Ecto neural progenitor cell (in vitro differentiated cells): ENCODE measurements around the gene DISC1.
A peak's percentile ranks its signal among the peaks of the same experiment; 100 is the strongest.

Experiments
- DNase-seq: peaks from one replicate; pipeline ENCODE4 v3.0.0-alpha.2; 2018; ENCODE audit warnings: low spot score

DISC1 gene

GRCh38 chr1:231855926-231856325 is 229.3 kb downstream of the DISC1 start:
- no peak for DNase-seq

- no peak for DNase-seq
Measured at GRCh38 chr1:231856426-231856825, 229.8 kb downstream of the DISC1 start.

GRCh38 chr1:231856894-231857293 is 230.3 kb downstream of the DISC1 start:
- no peak for DNase-seq

GRCh38 chr1:231857609-231858135 is 231.1 kb downstream of the DISC1 start:
- no peak for DNase-seq

- DNase-seq = no peak
Measured at GRCh38 chr1:231860221-231861088, 233.9 kb downstream of the DISC1 start.

- DNase-seq = no peak
Measured at GRCh38 chr1:231861541-231862481, 235.2 kb downstream of the DISC1 start.

- no peak for DNase-seq
Measured at GRCh38 chr1:231862611-231863010, 236.0 kb downstream of the DISC1 start.

GRCh38 chr1:231865331-231865730 is 238.7 kb downstream of the DISC1 start:
- DNase-seq = no peak

GRCh38 chr1:231866392-231867331 is 240.1 kb downstream of the DISC1 start:
- peak; percentile 64 for DNase-seq

GRCh38 chr1:231867607-231868006 is 241.0 kb downstream of the DISC1 start:
- DNase-seq = no peak

GRCh38 chr1:231869364-231869763 is 242.8 kb downstream of the DISC1 start:
- DNase-seq = no peak

GRCh38 chr1:231871471-231871870 is 244.9 kb downstream of the DISC1 start:
- DNase-seq = no peak

- no peak for DNase-seq
Measured at GRCh38 chr1:231871878-231872277, 245.3 kb downstream of the DISC1 start.

GRCh38 chr1:231872461-231872910 is 245.9 kb downstream of the DISC1 start:
- DNase-seq = no peak

GRCh38 chr1:231878737-231879136 is 252.1 kb downstream of the DISC1 start:
- no peak for DNase-seq

- no peak for DNase-seq
Measured at GRCh38 chr1:231879296-231879695, 252.7 kb downstream of the DISC1 start.

GRCh38 chr1:231882333-231882732 is 255.7 kb downstream of the DISC1 start:
- no peak for DNase-seq

GRCh38 chr1:231882790-231883189 is 256.2 kb downstream of the DISC1 start:
- DNase-seq = no peak

GRCh38 chr1:231883382-231883781 is 256.8 kb downstream of the DISC1 start:
- no peak for DNase-seq

GRCh38 chr1:231885209-231885854 is 258.7 kb downstream of the DISC1 start:
- no peak for DNase-seq

- DNase-seq = no peak
Measured at GRCh38 chr1:231887166-231887565, 260.6 kb downstream of the DISC1 start.
